ENCODE results near the gene ICE2. TPM values are rescaled to one million over a fixed set of nuclear protein-coding genes. Genes with fewer than 3 reads are reported as not detected.

The ICE2 gene
- total and polyA plus RNA-seq, 2 of the 4 experiments (the other 2 are of a cell fraction), result 14.7 to 21.1 TPM

DNA sequence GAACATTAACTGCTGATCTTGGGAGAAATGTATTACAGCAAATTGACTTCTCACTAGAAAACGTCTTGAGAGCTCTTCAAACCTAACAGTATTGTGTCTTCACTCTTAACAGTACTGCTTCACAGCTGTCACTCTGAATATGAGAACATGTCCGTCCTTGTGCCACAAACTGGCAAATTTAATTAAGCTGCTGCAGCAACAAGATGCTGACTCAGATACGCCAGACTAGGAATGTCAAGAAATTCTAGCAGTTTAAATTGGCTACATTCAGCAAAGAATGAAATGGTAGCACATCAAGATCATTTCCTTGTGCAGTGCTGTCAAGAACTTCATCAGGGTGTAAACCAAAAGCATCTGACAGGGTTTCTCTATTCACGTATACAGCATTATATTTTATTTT, 7.6 kb downstream of the ICE2 start:
- Histone ChIP-seq H3K4me1 (ENCODE audit: control insufficient read depth, insufficient read depth, low read length) (no peaks in the 10 kb centered on the region), H4K5ac (ENCODE audit: low read depth, low read length) (no peak overlapping the region), H2AFZ (replicated peaks; ENCODE audit: low read length, poor library complexity) (no peak overlapping the region), H3K56ac (ENCODE audit: extremely low read depth, insufficient read depth, low read length) (no peak overlapping the region), H3K9ac (ENCODE audit: low read depth, low read length) (no peak overlapping the region), H3K36me3 (ENCODE audit: control insufficient read depth, insufficient read depth, low read length) (peaks cover 12% of the 10 kb centered on the region), H2BK5ac (ENCODE audit: low read depth, low read length, poor library complexity, severe bottlenecking) (peak overlapping the region; percentile 20), H4K8ac (ENCODE audit: low read depth in 2 of 2, low read length in 2 of 2) (no peak overlapping the region), H2BK15ac (ENCODE audit: low read depth, low read length) (no peak overlapping the region), H3K27me3 (ENCODE audit: control insufficient read depth, insufficient read depth, low read length) (no peaks in the 10 kb centered on the region), H3K18ac (ENCODE audit: low read depth, low read length) (no peak overlapping the region), H3K4ac (ENCODE audit: low read depth, low read length) (no peak overlapping the region), H3K23ac (ENCODE audit: low read depth, low read length) (peak overlapping the region; percentile 29), H4K91ac (ENCODE audit: insufficient read depth, low read depth, low read length) (no peak overlapping the region), H2BK120ac (ENCODE audit: low read depth, low read length) (no peak overlapping the region), H3K4me2 (ENCODE audit: low read depth, low read length) (no peak overlapping the region), H3K79me1 (ENCODE audit: low read depth in 1 of 2, low read length in 2 of 2) (peaks cover 14 to 25% of the 10 kb centered on the region in 2 experiments), H3K4me3 (ENCODE audit: insufficient read depth, low read depth, low read length) (no peak overlapping the region), H3K14ac (replicated peaks; ENCODE audit: low read depth, low read length) (no peak overlapping the region), H4K20me1 (ENCODE audit: insufficient read depth, low read length) (no peaks in the 10 kb centered on the region), H2AK9ac (replicated peaks; ENCODE audit: low read depth, low read length, poor library complexity) (no peak overlapping the region), H3K27ac (ENCODE audit: insufficient read depth, low read length) (no peak overlapping the region), H3K9me3 (ENCODE audit: control insufficient read depth, insufficient read depth, low read length) (no peaks in the 10 kb centered on the region), H2BK20ac (ENCODE audit: low read depth, low read length) (no peak overlapping the region), H3K9me1 (ENCODE audit: insufficient read depth, low read length) (no peaks in the 10 kb centered on the region), H2AK5ac (ENCODE audit: low read depth, low read length) (no peak overlapping the region)
- POLR2A ChIA-PET (ENCODE audit: unreplicated experiment), result no interaction called here
- CTCF ChIA-PET, result no interaction called here
- TF ChIP-seq CEBPB (IDR thresholded peaks at IDR 0.05; ENCODE audit: low read depth, low read length) (no peak), MAFK (IDR thresholded peaks at IDR 0.05; ENCODE audit: low read depth, low read length) (peak; percentile 55; the same call in 1 of the 2 replicates)
- ATAC-seq (ENCODE audit: low read depth) (no peak), DNase-seq (no peak)
- in situ Hi-C loops (cut with MboI; ENCODE audit: low sequenced_read_pairs), result no loop called here
- WGBS, 2 experiments (ENCODE audit: extremely low coverage in 2 of 2, insufficient read length in 1 of 2), result 75% methylated on average over 1 of the region's 4 CpGs; no CpG with 5 or more reads in 1 of the 2 experiments
- BruUV-seq (replicated peaks), result no TSS peak
- dilution Hi-C loops (cut with HindIII; ENCODE audit: low sequenced_read_pairs, unreplicated experiment), result no loop called here
- intact Hi-C loops (cut with micrococcal nuclease), result loop anchor here (10.0 kb wide), 1 partner anchor 787 kb away; the partner anchor contains the start of gene BNIP2

Data from IMR-90 (cell line).